LHCN-M2 (cell line): Measurements from ENCODE around the gene KCNV2. TPM values are rescaled to one million over a fixed set of nuclear protein-coding genes. Genes with fewer than 3 reads are reported as not detected.

Source experiments
- DNase-seq: peaks from one replicate; pipeline ENCODE4 v3.0.0-alpha.2; 2012; ENCODE audit warnings: low read depth
- total RNA-seq: library from RNA; depleted of rRNA; stranded (reverse); fragments of >200 nt; gene quantifications from 2 replicates; pipeline ENCODE4 v1.2.3, GENCODE V29; 2014

KCNV2 gene
- total RNA-seq, 1 experiment from 2014 or later: not detected

- DNase-seq: no peak
Measured at GRCh38 chr9:2720179-2720654, 2.9 kb downstream of the KCNV2 start.

DNA sequence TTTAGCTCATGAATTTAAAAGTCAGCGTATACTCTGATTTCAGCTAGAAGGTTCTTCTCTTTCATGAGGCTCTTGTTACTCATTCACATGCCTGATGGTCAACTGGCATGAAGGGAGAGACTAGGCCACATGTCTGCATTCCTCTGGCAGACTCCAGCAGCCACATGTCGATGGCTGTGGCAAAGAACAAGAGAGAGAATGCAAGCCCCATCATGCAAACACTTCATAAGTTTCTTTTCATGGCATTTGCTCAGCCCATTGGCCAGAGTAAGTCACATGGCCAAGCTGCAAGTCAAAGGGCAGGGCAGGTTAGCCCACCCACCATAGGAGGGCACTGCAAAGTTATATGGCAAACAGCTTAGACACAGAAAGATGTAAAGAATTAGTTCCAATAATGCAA lies 5.4 kb downstream of the KCNV2 start:
- DNase-seq: peak; percentile 59

- no peak for DNase-seq
Measured at GRCh38 chr9:2723376-2724065, 6.2 kb downstream of the KCNV2 start.

DNA sequence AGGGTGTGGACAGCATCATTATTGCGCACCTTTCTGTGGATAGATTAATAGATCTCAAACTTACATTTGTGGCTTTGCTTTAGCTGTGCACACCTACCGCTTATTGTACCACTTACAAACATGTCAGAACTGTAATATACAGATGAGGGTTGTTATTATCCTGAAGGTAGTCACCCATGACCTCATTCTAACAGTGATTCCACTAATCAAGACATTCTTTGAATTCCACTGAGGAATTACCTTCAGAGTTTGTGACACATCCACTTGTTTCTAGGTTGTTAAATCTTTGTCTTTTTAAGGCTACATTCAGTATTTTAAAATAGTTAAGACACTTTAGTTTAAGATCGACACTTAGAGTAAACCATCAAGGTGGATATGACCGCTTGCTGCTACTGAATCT lies 7.8 kb downstream of the KCNV2 start:
- DNase-seq: no peak

DNA sequence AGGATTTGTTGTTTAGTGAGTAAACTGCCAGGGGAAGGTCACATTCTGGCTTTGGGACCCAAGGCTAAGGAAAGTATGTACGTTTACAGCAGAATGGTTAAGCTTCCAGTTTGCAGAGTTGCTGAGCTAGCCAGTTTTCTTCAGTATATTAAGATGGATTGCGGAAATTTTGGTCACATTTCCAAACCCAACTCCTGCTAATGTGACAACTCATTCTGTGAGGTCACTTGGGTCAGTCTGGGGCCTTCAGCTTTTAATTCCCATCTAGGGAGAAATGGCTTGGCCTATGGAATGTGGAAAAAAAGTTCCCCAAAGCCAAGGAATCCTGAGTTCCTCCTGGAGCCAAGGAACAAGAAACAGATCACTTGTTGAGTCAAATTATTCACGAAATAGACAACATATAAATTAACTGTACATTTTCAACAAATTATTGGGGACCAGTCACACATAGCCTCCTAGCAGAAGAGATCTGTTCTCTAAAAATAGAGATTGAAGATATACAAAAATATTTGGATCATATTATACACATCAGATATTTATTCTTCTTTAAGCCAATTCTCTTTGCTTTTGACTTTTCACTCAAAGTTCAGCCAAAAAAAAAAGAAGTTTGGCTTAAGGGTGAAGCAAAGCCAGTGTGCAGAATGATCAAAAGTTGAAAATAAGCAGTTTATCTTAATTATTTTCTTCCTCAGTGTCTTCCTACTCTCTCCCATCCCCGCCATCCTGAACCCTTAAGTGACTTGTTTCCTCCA lies 8.8 kb downstream of the KCNV2 start:
- no peak for DNase-seq

DNA sequence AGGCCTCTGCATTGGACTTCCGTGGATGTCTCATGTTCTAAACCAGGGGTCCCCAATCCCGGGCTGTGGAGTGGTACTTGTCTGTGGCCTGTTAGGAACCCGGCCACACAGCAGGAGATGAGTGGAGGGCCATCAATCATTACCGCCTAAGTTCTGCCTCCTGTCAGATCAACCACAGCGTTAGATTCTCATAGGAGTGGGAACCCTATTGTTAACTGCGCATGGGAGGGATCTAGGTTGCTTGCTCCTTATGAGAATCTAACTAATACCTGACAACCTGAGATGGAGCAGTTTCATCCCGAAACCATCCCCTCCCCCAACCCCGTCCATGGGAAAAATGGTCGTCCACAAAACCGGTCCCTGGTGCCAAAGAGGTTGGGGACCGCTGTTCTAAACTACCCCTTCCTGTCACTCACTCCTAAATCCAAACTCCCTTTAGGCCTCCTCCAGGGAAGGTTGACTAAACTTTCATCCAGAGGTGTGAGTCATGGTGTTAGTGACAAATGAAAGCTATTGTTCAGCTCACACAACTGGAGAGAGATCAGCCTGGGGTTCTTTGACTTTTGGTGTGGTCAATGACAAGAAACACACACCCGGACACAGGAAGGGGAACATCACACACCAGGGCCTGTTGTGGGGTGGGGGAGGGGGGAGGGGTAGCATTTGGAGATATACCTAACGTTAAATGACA lies 9.5 kb downstream of the KCNV2 start:
- peak; percentile 57 for DNase-seq

GRCh38 chr9:2727374-2727773 lies 10.1 kb downstream of the KCNV2 start:
- DNase-seq: no peak

DNA sequence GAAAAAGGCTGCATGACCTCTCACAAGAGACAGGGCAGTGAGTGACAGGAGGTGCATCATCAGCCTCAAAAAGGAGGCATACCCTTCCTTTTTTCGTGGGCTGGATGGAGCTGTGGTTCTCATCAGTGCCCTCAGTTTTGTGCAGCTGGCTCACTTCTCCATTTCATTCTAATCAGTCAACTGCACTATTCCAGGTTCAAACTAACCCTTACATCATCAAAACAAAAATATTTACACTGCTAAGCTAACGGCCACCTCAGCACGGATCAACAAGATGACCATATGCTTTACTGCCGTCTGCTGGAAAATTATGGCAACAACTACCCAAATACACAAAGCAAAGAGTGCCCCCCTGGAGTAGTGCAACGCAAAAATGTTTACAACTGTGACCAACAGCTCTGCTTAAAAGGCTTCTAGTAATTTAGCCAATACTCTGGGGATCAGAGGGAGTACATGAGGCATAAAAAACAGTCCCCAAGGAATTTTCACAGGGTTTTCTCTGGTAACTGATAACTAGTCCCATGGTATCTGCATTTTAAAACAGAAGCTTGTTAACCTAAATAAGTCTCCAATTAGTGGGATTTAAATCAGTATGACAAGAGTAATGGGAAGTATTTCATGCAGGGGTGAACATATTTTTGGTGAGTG lies 10.8 kb downstream of the KCNV2 start:
- peak; percentile 85 for DNase-seq

DNA sequence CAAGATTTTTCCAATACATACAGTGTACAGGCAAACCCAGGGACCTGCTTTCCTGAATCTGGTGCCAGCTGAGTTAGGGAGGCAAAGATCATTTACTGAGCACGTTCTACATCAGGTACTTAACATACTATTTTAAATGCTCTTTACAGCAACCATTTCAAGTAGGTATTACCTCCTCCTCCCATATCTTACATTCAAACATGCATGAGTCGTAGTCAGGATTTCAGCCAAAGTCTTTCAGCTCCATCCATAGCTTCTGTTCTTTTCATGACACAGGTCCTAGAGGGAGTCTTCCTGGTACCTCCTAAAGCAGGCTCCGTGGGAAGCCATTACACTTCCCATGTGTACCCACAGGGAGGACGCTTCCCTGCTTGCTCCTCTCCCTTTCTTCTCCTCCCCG lies 11.7 kb downstream of the KCNV2 start:
- DNase-seq: peak; percentile 14

GRCh38 chr9:2729721-2730120 lies 12.4 kb downstream of the KCNV2 start:
- DNase-seq: no peak

- no peak for DNase-seq
Measured at GRCh38 chr9:2730971-2731370, 13.7 kb downstream of the KCNV2 start.

DNA sequence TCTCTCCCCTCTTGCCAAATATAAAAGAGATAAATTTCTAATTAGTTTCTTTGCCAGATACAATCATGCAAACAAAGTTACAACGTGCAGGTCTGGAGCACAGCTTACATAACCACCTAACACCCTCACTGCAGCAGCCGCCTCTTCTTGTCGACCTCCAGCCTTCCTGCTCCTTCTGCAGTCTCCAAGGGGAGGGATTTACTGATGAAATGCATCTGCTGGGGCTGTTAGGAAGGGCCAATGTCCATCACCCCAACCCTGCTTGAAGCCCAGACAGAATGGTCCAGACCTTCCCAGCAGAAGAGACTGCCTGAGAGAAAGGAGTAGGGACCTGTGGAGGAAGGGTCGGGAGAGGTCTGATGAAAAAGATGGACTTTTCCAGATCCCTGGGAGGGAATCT lies 15.2 kb downstream of the KCNV2 start:
- no peak for DNase-seq

- peak; percentile 71 for DNase-seq
Measured at GRCh38 chr9:2740616-2741015, 23.3 kb downstream of the KCNV2 start.

GRCh38 chr9:2741441-2742158 lies 24.3 kb downstream of the KCNV2 start:
- no peak for DNase-seq

DNA sequence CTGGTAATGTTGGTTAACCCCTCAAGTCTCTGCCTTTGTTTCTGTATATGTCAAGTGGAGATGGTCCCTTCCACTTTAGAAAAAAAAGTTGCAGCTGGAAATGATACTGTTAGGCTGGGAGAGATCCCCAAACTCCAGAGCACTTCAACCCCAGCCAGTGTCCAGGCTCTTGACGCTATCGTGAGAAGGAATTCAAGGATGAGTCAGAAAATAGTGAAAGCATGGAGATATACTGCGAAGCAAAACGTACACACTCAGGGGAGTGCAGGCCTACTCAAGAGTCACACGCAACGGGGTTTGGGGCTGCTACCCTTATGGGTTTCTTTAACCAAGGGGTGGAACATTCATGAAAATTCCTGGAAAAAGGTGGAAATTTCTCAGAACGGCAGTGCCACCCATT lies 24.9 kb downstream of the KCNV2 start:
- no peak for DNase-seq

DNA sequence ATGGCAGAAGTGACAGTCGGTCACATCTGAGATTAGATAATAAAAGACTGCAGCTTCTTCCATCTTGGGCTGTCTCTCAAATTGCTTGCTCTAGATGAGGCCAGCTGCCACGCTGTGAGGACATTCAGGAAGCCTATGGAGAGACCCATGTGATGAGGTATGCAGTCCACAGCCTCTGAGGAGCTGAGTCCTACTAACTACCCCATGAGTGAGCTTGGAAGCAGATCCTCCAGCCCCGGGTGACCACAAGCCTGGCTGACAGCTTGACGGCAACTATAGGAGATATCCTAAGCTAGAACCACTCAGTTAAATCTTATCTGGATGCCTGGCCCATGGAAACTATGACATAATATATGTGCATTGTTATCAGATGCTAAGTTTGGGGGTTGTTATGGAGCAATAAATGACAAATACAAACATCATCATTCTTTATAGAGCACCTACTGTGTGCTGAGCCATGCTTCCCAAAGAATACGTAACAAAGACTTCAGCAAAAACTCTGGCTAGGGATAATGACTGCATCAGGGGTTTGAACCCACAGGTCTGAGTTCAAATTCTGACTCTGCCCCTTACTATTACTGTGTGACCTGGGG lies 26.7 kb downstream of the KCNV2 start:
- DNase-seq: no peak

- no peak for DNase-seq
Measured at GRCh38 chr9:2745560-2746380, 28.5 kb downstream of the KCNV2 start.

DNA sequence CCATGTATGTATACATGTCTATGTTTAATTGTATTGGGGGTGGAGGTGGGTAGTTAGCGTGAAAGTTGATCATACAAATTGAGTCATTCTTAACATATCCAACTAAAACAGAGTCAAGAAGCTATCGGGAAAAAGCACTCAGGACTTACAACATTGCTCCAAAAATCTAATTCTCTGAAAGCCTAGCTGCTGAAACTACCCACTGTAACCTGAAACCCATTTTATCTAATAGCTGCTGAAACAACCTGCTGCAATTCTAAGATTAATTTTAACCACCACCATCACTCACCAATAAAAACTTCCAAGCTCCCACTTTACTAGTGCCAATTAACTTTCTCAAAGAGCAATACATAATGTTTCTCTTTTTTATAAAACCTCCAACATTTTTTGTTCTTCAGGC lies 32.2 kb downstream of the KCNV2 start:
- DNase-seq: no peak

DNA sequence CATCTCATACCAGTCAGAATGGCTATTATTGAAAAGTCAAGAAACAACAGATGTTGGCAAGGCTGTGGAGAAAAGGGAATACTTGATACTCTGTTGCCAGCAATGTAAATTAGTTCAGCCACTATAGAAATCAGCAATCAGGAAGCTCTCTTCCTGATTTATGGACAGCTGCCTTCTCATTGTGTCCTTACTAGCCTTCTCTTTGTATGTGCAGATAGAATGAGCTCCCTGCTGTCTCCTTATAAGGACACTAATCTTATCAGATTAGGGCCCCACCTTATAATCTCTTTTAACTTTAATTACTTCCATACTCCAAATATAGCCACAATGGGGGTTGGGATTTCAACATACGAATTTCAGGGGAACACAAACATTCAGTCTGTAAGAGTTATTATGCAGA lies 38.0 kb downstream of the KCNV2 start:
- no peak for DNase-seq
